ENCODE results near the gene PHYH.

Gene PHYH

DNA sequence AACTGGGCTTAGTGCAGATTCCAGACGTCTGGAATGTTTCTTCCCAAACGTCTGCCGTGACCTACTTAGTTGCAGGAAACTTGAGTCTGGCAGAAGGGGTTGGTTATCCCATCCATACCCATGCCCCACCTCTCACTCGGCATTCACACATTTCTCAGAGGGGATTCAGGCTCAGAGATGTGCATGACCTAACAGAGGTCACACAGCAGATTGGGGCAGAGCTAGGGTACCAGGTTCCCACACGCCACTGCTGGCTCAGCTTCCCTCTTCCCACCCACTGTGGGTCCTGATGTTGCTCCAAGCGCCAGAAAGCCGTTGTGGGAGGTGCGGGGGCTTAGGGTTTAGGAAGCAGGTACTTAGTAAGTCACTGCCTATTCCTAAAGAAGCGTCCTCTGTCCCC lies 68.7 kb downstream of the PHYH start:
- TF ChIP-seq, protein P1, sequence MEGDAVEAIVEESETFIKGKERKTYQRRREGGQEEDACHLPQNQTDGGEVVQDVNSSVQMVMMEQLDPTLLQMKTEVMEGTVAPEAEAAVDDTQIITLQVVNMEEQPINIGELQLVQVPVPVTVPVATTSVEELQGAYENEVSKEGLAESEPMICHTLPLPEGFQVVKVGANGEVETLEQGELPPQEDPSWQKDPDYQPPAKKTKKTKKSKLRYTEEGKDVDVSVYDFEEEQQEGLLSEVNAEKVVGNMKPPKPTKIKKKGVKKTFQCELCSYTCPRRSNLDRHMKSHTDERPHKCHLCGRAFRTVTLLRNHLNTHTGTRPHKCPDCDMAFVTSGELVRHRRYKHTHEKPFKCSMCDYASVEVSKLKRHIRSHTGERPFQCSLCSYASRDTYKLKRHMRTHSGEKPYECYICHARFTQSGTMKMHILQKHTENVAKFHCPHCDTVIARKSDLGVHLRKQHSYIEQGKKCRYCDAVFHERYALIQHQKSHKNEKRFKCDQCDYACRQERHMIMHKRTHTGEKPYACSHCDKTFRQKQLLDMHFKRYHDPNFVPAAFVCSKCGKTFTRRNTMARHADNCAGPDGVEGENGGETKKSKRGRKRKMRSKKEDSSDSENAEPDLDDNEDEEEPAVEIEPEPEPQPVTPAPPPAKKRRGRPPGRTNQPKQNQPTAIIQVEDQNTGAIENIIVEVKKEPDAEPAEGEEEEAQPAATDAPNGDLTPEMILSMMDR (IDR thresholded peaks at IDR 0.05; ENCODE audit: low read length, missing control alignments) = no peak
- H3K4me3 ChIP-seq (replicated peaks; ENCODE audit: low read depth, low read length) = no peak overlapping the region
- DNase-seq (ENCODE audit: low read depth) = no peak
